HL-60 (cell line): Measurements from ENCODE around the gene TCF19.
"Not testable (repeated sequence)": the region's sequence is repeated elsewhere in the genome, so short reads cannot be mapped to it uniquely, and the experiment has no call there.

Experiments
- DNase-seq, 2 experiments: peaks; one replicate each; pipeline ENCODE4 v3.0.0-alpha.2; 2010 to 2020; ENCODE audit warnings: low read depth in 1 of 2, low spot score in 1 of 2
- H3K27ac ChIP-seq: fragments of 250-450 bp; sonication (Bioruptor Pico); replicated peaks from 2 replicates; pipeline ENCODE4 v1.5.1; 2020; ENCODE audit warnings: mild to moderate bottlenecking, moderate library complexity
- H3K27me3 ChIP-seq: fragments of 250-450 bp; sonication (Bioruptor Pico); 2 replicates; pipeline ENCODE4 v1.5.1; 2021; ENCODE audit warnings: mild to moderate bottlenecking, moderate library complexity; ENCODE audit not compliant: insufficient read depth, poor library complexity, severe bottlenecking
- H3K4me3 ChIP-seq: replicated peaks from 2 replicates; pipeline ENCODE4 v1.5.1; 2011; ENCODE audit warnings: mild to moderate bottlenecking, control low read depth, low read length; ENCODE audit not compliant: insufficient read depth
- CTCF ChIP-seq: IDR thresholded peaks from one replicate; pipeline ENCODE4 v1.5.1; 2011; ENCODE audit warnings: low read length, control low read depth, inconsistent platforms; ENCODE audit not compliant: insufficient read depth
- GABPA ChIP-seq: IDR thresholded peaks from 2 replicates; pipeline ENCODE4 v1.6.1; 2012; ENCODE audit warnings: low read depth
- POLR2AphosphoS5 ChIP-seq: IDR thresholded peaks from 2 replicates; pipeline ENCODE4 v1.6.1; 2012; ENCODE audit warnings: low read depth
- REST ChIP-seq: IDR thresholded peaks from 2 replicates; pipeline ENCODE4 v1.6.1; 2012; ENCODE audit warnings: low read depth; ENCODE audit not compliant: insufficient replicate concordance
- SPI1 ChIP-seq: IDR thresholded peaks from 2 replicates; pipeline ENCODE4 v1.6.1; 2012; ENCODE audit warnings: low read depth, mild to moderate bottlenecking, borderline replicate concordance

Gene TCF19

GRCh38 chr6:31186052-31186734 is 27.8 kb downstream of the TCF19 start:
- no peak for DNase-seq
- TF ChIP-seq POLR2AphosphoS5 = no peak
- no peak for TF ChIP-seq SPI1
- H3K27ac ChIP-seq = no peak overlapping the region
- H3K4me3 ChIP-seq = no peak overlapping the region
- no peaks in the 10 kb centered on the region for H3K27me3 ChIP-seq

GRCh38 chr6:31187780-31188194 is 29.4 kb downstream of the TCF19 start:
- no peak for DNase-seq
- H3K27ac ChIP-seq = no peak overlapping the region
- no peak for TF ChIP-seq REST
- TF ChIP-seq CTCF = no peak
- TF ChIP-seq SPI1 = no peak
- no peak for TF ChIP-seq POLR2AphosphoS5
- TF ChIP-seq GABPA = no peak
- H3K27me3 ChIP-seq = no peaks in the 10 kb centered on the region
- no peak overlapping the region for H3K4me3 ChIP-seq

GRCh38 chr6:31189223-31189622 is 30.8 kb downstream of the TCF19 start:
- H3K27ac ChIP-seq, DNase-seq, H3K27me3 ChIP-seq, H3K4me3 ChIP-seq: not testable (repeated sequence)

- Histone ChIP-seq H3K27ac (no peak overlapping the region), H3K27me3 (no peaks in the 10 kb centered on the region), H3K4me3 (no peak overlapping the region)
- DNase-seq = no peak
- no peak for TF ChIP-seq POLR2AphosphoS5
- no peak for TF ChIP-seq REST
- no peak for TF ChIP-seq GABPA
- TF ChIP-seq SPI1 = no peak
- no peak for TF ChIP-seq CTCF
These were observed 32.1 kb downstream of the TCF19 start for GRCh38 chr6:31190488-31190887.

GRCh38 chr6:31192431-31193105 is 34.2 kb downstream of the TCF19 start:
- not testable (repeated sequence) for H3K4me3 ChIP-seq, H3K27ac ChIP-seq, H3K27me3 ChIP-seq
- DNase-seq = peak in 1 of 2 experiments; percentile 72
